ENCODE measurements around the gene CLCN6.

Gene CLCN6

GRCh38 chr1:11795238-11795890, 10.6 kb upstream of the CLCN6 start:
- TF ChIP-seq GATA2 (IDR thresholded peaks at IDR 0.05; ENCODE audit: low read depth, low read length) (no peak), GATA3 (IDR thresholded peaks at IDR 0.05; ENCODE audit: low read depth, low read length) (no peak)

GRCh38 chr1:11796036-11796828, 9.8 kb upstream of the CLCN6 start:
- TF ChIP-seq GATA2 (IDR thresholded peaks at IDR 0.05; ENCODE audit: low read depth, low read length) (no peak), GATA3 (IDR thresholded peaks at IDR 0.05; ENCODE audit: low read depth, low read length) (no peak)

GRCh38 chr1:11797525-11798216, 8.3 kb upstream of the CLCN6 start:
- TF ChIP-seq GATA2 (IDR thresholded peaks at IDR 0.05; ENCODE audit: low read depth, low read length), result no peak
- no peak for TF ChIP-seq GATA3 (IDR thresholded peaks at IDR 0.05; ENCODE audit: low read depth, low read length)

GRCh38 chr1:11799099-11799498, 6.9 kb upstream of the CLCN6 start:
- TF ChIP-seq GATA3 (IDR thresholded peaks at IDR 0.05; ENCODE audit: low read depth, low read length) (no peak), GATA2 (IDR thresholded peaks at IDR 0.05; ENCODE audit: low read depth, low read length) (no peak)

GRCh38 chr1:11799896-11800295, 6.1 kb upstream of the CLCN6 start:
- no peak for TF ChIP-seq GATA3 (IDR thresholded peaks at IDR 0.05; ENCODE audit: low read depth, low read length)
- TF ChIP-seq GATA2 (IDR thresholded peaks at IDR 0.05; ENCODE audit: low read depth, low read length), result no peak

- no peak for TF ChIP-seq GATA3 (IDR thresholded peaks at IDR 0.05; ENCODE audit: low read depth, low read length)
- no peak for TF ChIP-seq GATA2 (IDR thresholded peaks at IDR 0.05; ENCODE audit: low read depth, low read length)
Measured at GRCh38 chr1:11800391-11800755, 5.6 kb upstream of the CLCN6 start.

- TF ChIP-seq GATA3 (IDR thresholded peaks at IDR 0.05; ENCODE audit: low read depth, low read length) (no peak), GATA2 (IDR thresholded peaks at IDR 0.05; ENCODE audit: low read depth, low read length) (no peak)
Measured at GRCh38 chr1:11800756-11801433, 5.1 kb upstream of the CLCN6 start.

- no peak for TF ChIP-seq GATA3 (IDR thresholded peaks at IDR 0.05; ENCODE audit: low read depth, low read length)
- TF ChIP-seq GATA2 (IDR thresholded peaks at IDR 0.05; ENCODE audit: low read depth, low read length), result no peak
Measured at GRCh38 chr1:11802616-11802972, 3.4 kb upstream of the CLCN6 start.

- TF ChIP-seq GATA2 (IDR thresholded peaks at IDR 0.05; ENCODE audit: low read depth, low read length) (no peak), GATA3 (IDR thresholded peaks at IDR 0.05; ENCODE audit: low read depth, low read length) (no peak)
Measured at GRCh38 chr1:11802973-11803885, 2.8 kb upstream of the CLCN6 start.

GRCh38 chr1:11804666-11805421, 1.1 kb upstream of the CLCN6 start:
- TF ChIP-seq GATA3 (IDR thresholded peaks at IDR 0.05; ENCODE audit: low read depth, low read length), result no peak
- no peak for TF ChIP-seq GATA2 (IDR thresholded peaks at IDR 0.05; ENCODE audit: low read depth, low read length)

GRCh38 chr1:11806307-11806936, 431 bp downstream of the CLCN6 start:
- TF ChIP-seq GATA2 (IDR thresholded peaks at IDR 0.05; ENCODE audit: low read depth, low read length), result no peak
- no peak for TF ChIP-seq GATA3 (IDR thresholded peaks at IDR 0.05; ENCODE audit: low read depth, low read length)

- TF ChIP-seq GATA3 (IDR thresholded peaks at IDR 0.05; ENCODE audit: low read depth, low read length) (no peak), GATA2 (IDR thresholded peaks at IDR 0.05; ENCODE audit: low read depth, low read length) (no peak)
Measured at GRCh38 chr1:11807133-11807532, 1.1 kb downstream of the CLCN6 start.

Measured in SH-SY5Y (cell line).